HEK293T (cell line): Measurements from ENCODE around the gene NOX3.

Experiments used
- ARNT ChIP-seq: fragments of 450-650 bp; IDR thresholded peaks from 2 replicates; pipeline ENCODE4 v1.6.1; 2017; ENCODE audit warnings: mild to moderate bottlenecking
- BHLHE40 ChIP-seq: fragments of 450-650 bp; IDR thresholded peaks from 2 replicates; pipeline ENCODE4 v1.6.1; 2016; ENCODE audit warnings: mild to moderate bottlenecking, moderate library complexity, borderline replicate concordance
- CTBP1 ChIP-seq: fragments of 450-650 bp; IDR thresholded peaks from 2 replicates; pipeline ENCODE4 v1.6.1; 2016; ENCODE audit warnings: borderline replicate concordance
- ELF4 ChIP-seq: fragments of 450-650 bp; IDR thresholded peaks from 2 replicates; pipeline ENCODE4 v1.6.1; 2017; ENCODE audit warnings: antibody characterized with exemption
- FOXK2 ChIP-seq: fragments of 450-650 bp; IDR thresholded peaks from 2 replicates; pipeline ENCODE4 v1.6.1; 2016; ENCODE audit warnings: mild to moderate bottlenecking
- FOXM1 ChIP-seq: fragments of 450-650 bp; IDR thresholded peaks from 2 replicates; pipeline ENCODE4 v1.6.1; 2017; ENCODE audit warnings: mild to moderate bottlenecking, borderline replicate concordance
- L3MBTL2 ChIP-seq: fragments of 450-650 bp; conservative IDR thresholded peaks from 2 replicates; pipeline ENCODE4 v1.6.1; 2016; ENCODE audit warnings: mild to moderate bottlenecking
- LEF1 ChIP-seq: fragments of 450-650 bp; IDR thresholded peaks from 2 replicates; pipeline ENCODE4 v1.6.1; 2017; ENCODE audit warnings: mild to moderate bottlenecking, borderline replicate concordance
- NFRKB ChIP-seq: fragments of 450-650 bp; IDR thresholded peaks from 2 replicates; pipeline ENCODE4 v1.6.1; 2016; ENCODE audit warnings: mild to moderate bottlenecking, moderate library complexity
- PKNOX1 ChIP-seq: fragments of 450-650 bp; IDR thresholded peaks from 2 replicates; pipeline ENCODE4 v1.6.1; 2016
- SP1 ChIP-seq: fragments of 450-650 bp; IDR thresholded peaks from 2 replicates; pipeline ENCODE4 v1.6.1; 2017
- SUZ12 ChIP-seq: fragments of 450-650 bp; IDR thresholded peaks from 2 replicates; pipeline ENCODE4 v1.6.1; 2016; ENCODE audit warnings: mild to moderate bottlenecking
- TARDBP ChIP-seq: fragments of 450-650 bp; IDR thresholded peaks from 2 replicates; pipeline ENCODE4 v1.6.1; 2016
- ZNF384 ChIP-seq: fragments of 450-650 bp; IDR thresholded peaks from 2 replicates; pipeline ENCODE4 v1.6.1; 2016

- TF ChIP-seq NFRKB (no peak), TARDBP (no peak), L3MBTL2 (no peak), SP1 (no peak), FOXK2 (no peak), ARNT (no peak), PKNOX1 (no peak), BHLHE40 (no peak), CTBP1 (no peak), SUZ12 (no peak), ZNF384 (no peak), FOXM1 (no peak), LEF1 (no peak), ELF4 (no peak)
Observed at GRCh38 chr6:155418017-155418761, 37.5 kb downstream of the NOX3 start.
